AG09319 (cell line): ENCODE data around the gene WDR83.
A peak's percentile ranks its signal among the peaks of the same experiment; 100 is the strongest.

ENCODE experiments used
- DNase-seq: peaks from one replicate; pipeline ENCODE4 v3.0.0-alpha.2; 2010; ENCODE audit warnings: low read depth; ENCODE audit errors: extremely low read depth
- TF ChIP-seq, protein P1 (sequence below): IDR thresholded peaks from 2 replicates; pipeline ENCODE4 v1.5.1; 2011; ENCODE audit warnings: low read depth, mild to moderate bottlenecking, inconsistent platforms, low read length, moderate library complexity

The WDR83 gene

DNA sequence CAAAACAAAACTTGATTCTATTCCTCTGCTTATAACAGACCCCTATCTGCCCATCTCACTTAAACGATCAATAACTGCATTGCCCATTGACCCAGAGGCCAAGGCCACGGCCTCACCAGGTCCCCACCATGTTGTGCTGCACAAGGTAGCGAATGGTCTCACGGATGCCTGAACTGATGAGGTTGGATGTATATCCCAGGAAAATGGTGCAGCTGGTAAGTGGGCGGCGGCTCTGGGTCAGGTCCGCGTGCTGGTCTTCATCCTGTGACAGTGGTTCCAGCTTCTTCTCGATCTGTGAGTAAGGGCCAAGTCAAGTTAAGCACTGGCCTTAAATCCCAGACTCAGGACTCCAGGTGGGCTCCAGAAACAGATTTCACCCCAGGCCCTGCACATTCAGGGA, 13.4 kb downstream of the WDR83 start:
- no peak for DNase-seq
- TF ChIP-seq, protein P1, sequence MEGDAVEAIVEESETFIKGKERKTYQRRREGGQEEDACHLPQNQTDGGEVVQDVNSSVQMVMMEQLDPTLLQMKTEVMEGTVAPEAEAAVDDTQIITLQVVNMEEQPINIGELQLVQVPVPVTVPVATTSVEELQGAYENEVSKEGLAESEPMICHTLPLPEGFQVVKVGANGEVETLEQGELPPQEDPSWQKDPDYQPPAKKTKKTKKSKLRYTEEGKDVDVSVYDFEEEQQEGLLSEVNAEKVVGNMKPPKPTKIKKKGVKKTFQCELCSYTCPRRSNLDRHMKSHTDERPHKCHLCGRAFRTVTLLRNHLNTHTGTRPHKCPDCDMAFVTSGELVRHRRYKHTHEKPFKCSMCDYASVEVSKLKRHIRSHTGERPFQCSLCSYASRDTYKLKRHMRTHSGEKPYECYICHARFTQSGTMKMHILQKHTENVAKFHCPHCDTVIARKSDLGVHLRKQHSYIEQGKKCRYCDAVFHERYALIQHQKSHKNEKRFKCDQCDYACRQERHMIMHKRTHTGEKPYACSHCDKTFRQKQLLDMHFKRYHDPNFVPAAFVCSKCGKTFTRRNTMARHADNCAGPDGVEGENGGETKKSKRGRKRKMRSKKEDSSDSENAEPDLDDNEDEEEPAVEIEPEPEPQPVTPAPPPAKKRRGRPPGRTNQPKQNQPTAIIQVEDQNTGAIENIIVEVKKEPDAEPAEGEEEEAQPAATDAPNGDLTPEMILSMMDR = no peak

DNA sequence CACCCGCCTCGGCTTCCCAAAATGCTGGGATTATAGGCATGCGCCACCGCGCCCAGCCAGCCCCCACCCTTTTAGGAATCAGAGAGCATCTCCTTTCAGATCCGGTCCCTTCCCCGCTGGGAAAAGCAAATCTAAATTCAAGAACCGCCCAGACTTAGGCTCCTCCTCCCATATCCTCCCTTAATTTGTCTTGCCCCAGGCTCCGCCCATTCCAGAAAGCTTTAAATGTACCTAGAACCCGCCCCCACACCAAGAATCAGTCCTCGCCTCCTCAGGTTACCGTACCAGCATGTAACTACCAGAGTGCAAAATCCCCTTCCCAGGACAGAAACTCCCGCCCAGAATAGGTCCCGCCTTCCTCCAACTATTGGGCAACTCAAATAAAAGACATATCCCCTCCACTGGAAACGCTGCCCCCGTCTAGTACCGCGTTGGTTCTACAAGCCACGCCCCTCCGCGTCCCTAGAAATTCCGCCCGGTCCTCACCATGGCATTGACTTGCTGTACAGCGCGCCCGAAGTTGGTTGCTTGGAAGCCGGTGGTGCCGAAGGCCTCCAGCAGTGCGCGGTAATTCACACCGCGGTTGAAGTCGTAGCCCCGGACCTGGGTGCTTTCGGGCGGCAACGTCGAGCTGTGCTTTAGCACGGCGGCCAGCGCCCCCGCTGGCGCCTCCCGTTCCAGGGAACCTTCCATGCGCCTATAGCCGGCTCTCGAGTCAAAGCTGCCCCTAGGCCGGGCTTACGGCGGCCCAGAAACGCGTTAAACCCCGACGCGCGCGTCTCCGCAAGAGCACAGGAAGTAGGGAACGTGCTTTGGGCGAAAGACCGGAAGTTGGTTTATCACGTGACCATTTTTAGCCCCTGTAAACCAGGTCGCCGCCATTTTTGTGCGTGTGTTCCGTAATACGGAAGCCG, 14.7 kb downstream of the WDR83 start, which contains the start of gene DHPS:
TSS of gene DHPS (minus strand) at position 807 of the 914 bp plus-strand sequence. CDS start at position 693, 114 bp downstream.
- TF ChIP-seq, protein P1 = no peak
- DNase-seq = peak; percentile 95

DNA sequence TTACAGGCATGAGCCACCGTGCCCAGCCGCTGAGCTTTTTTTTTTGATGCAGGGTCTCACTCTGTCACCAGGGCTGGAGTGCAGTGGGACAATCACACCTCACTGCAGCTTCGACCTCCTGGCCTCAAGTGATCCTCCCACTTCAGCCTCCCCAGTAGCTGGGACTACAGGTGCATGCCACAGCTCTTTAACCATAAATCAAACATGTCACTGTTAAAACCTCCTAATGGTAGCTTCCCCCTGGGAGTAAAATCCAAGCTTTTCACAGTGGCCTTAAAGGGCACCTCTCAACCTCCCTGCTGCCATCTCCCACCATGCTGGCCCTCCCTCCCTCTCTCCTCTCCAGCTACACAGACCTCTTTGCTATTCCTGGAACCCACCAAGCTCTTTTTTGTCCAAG, 19.2 kb downstream of the WDR83 start:
- no peak for DNase-seq
- TF ChIP-seq, protein P1 = no peak

DNA sequence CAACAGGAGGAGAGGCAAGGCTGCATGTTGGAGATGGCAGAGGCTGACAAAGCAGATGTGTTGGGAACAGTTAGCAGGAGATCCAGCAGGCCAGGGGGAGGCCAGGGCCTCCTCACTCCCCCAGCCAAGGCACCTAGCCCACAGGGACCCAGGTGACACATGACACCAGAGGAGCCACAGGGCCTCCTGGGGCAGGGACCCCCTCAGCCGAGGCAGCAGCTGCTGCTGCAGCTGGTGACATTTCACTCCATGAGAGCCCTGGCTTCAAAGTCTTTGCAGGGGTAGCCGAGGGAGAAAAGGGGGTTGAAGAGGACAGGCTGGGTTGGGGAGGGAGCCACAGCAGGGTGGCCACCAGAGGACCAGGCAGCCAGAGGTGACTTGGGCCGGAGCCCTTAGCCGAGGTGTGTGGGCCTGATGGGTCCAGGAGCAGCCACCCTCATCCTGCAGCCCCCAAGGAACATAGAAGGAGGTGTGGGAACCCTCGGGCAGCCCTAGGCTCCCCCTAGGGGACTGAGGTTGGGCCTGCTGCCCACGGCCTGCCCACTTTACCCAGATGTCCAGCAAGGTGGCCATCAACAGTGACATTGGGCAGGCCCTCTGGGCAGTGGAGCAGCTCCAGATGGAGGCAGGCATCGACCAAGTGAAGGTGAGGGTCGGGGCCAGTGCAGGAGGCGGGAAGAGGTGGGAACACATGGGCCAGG, 21.0 kb downstream of the WDR83 start, which contains the start of gene GNG14:
TSS of gene GNG14 (plus strand) at position 503 of the 701 bp plus-strand sequence. CDS start at position 554, 51 bp downstream.
- DNase-seq = no peak
- TF ChIP-seq, protein P1 = no peak

DNA sequence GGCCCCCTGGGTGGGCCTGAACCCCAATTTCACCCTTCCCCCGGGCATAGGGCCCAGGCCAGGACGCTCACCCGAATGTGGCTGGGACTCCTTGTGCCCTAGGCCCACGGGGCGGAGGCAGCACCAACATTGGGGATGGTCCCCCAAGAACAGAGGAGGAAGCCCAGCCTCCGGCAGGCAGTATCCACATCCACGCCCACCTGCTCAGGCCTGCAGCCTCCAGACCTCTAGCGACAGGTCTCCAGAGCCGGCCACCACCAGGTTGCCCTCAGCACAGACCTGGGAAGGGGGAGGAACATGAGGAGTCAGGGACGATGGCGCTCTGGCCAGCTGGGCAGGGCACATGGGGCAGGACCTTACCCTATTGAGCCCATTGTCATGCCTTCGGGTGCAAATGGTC, 22.4 kb downstream of the WDR83 start:
- no peak for DNase-seq
- TF ChIP-seq, protein P1 = no peak

DNA sequence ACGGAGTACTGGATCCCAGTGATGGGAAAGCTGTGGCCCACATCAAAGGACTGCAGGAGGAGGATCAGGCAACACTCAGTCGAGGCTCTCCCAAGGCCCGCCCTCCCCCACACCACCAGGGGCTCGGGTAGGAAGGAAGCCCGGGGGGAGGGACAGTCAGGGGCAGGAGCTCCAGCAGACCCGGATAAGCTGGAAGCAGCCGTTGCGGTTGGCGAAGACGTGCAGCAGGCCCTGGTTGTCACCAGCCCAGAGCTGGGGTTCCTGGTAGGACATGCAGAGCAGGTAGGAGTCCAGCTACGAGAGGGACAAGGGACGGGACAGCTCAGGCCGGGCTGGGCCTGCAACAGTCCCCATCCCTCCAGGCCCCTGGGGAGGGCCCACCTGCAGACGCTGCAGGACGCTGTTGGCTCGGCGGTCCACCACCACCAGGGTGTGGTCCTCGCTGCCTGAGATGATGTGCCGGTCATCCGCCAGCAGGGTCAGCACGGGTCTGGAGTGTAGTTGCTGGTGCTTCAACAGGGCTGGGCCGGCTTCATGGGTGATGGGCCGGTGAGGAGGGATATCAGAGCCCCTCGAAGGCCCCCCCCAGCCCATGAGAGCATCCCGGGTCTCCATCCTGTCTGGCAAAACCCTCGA, 23.1 kb downstream of the WDR83 start:
- DNase-seq = no peak
- TF ChIP-seq, protein P1 = no peak

DNA sequence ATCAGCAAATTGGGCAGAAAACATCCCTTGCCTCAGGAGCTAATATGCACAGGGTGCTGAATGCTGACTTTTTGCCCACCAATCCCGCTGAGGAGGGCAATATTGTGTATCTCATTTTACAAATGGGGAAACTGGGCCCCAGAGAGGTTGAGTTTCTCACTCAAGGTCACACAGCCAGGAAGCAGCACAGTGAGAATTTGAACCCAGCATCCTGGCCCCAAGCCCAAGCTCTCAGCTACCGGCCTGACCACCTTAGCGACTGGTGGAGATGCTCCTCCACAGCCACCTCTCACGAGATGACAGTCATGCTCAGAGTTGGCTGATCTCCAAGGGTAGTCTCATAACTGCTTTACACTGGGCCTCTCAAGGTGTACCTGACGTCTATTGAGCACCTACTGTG, 26.4 kb downstream of the WDR83 start:
- no peak for DNase-seq
- TF ChIP-seq, protein P1 = no peak
